OCI-LY3 (cell line): ENCODE measurements around the gene RNF141.

Experiments used
- EZH2phosphoT487 ChIP-seq: fragments of 200-600 bp; shearing (Covaris generic); IDR thresholded peaks from 2 replicates; pipeline ENCODE4 v1.6.1; 2018; ENCODE audit warnings: antibody characterized with exemption, mixed run types, low read depth
- TF ChIP-seq, protein P1 (sequence below): fragments of 200-600, 300-600 bp; sonication (generic); IDR thresholded peaks from 2 replicates; pipeline ENCODE4 v1.5.1; 2014; ENCODE audit warnings: antibody characterized with exemption, low read length, low read depth

GRCh38 chr11:10493041-10493663 is 47.8 kb downstream of the RNF141 start:
- TF ChIP-seq, protein P1, sequence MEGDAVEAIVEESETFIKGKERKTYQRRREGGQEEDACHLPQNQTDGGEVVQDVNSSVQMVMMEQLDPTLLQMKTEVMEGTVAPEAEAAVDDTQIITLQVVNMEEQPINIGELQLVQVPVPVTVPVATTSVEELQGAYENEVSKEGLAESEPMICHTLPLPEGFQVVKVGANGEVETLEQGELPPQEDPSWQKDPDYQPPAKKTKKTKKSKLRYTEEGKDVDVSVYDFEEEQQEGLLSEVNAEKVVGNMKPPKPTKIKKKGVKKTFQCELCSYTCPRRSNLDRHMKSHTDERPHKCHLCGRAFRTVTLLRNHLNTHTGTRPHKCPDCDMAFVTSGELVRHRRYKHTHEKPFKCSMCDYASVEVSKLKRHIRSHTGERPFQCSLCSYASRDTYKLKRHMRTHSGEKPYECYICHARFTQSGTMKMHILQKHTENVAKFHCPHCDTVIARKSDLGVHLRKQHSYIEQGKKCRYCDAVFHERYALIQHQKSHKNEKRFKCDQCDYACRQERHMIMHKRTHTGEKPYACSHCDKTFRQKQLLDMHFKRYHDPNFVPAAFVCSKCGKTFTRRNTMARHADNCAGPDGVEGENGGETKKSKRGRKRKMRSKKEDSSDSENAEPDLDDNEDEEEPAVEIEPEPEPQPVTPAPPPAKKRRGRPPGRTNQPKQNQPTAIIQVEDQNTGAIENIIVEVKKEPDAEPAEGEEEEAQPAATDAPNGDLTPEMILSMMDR, result no peak
- no peak for TF ChIP-seq EZH2phosphoT487
